ENCODE measurements around the gene SH3GL1. TPM values are rescaled to one million over a fixed set of nuclear protein-coding genes. Genes with fewer than 3 reads are reported as not detected.

Gene SH3GL1
- total and polyA plus RNA-seq, 10 donors = 26.1 to 77.4 (median 42.1) TPM

GRCh38 chr19:4405977-4406376, 5.6 kb upstream of the SH3GL1 start:
- intact Hi-C loops (cut with DNase I; ENCODE audit: low total_unique reads) = no loop called here

GRCh38 chr19:4403005-4403761, 2.8 kb upstream of the SH3GL1 start:
- TF ChIP-seq POLR2A (IDR thresholded peaks at IDR 0.05) = no peak
- no peak for TF ChIP-seq CTCF (IDR thresholded peaks at IDR 0.05 in 8 of 11, conservative IDR thresholded peaks at IDR 0.05 in 3 of 11)
- TF ChIP-seq POLR2AphosphoS5 (IDR thresholded peaks at IDR 0.05) = no peak
- Histone ChIP-seq H3K36me3 (peaks cover 0 to 8% (median 0%) of the 10 kb centered on the region in 6 donors), H3K27ac (peak overlapping the region in 7 of 8 donors; percentile 87 to 99 (median 93)), H3K9me3 (no peaks in the 10 kb centered on the region), H3K4me3 (peak overlapping the region; percentile 72 to 95 (median 84)), H3K4me1 (peaks cover 14 to 57% (median 42%) of the 10 kb centered on the region in 6 donors), H3K27me3 (replicated peaks in 1 of 7) (no peaks in the 10 kb centered on the region)
- WGBS, 5 donors = 7 to 20% (median 11%) methylated on average over 24 to 32 of the region's 32 CpGs
- no peak for DNase-seq
- intact Hi-C loops (cut with DNase I; ENCODE audit: low total_unique reads) = no loop called here

More at GRCh38 chr19:4405977-4406376, 5.6 kb upstream of the SH3GL1 start:
- Histone ChIP-seq H3K4me1 (peaks cover 10 to 34% (median 22%) of the 10 kb centered on the region in 6 donors), H3K4me3 (no peak overlapping the region), H3K27ac (no peak overlapping the region), H3K9me3 (no peaks in the 10 kb centered on the region), H3K27me3 (replicated peaks in 1 of 7) (no peaks in the 10 kb centered on the region), H3K36me3 (peaks cover 0 to 28% (median 0%) of the 10 kb centered on the region in 6 donors)
- WGBS, 5 donors = 76 to 94% (median 87%) methylated on average over 8 of the region's 8 CpGs
- TF ChIP-seq CTCF (IDR thresholded peaks at IDR 0.05 in 8 of 11, conservative IDR thresholded peaks at IDR 0.05 in 3 of 11) (no peak), POLR2A (IDR thresholded peaks at IDR 0.05) (no peak), POLR2AphosphoS5 (IDR thresholded peaks at IDR 0.05) (no peak)
- no peak for DNase-seq

- peak within 1 kb of the TSS; percentile 72 to 95 (median 84) for H3K4me3 ChIP-seq
- TF ChIP-seq POLR2A (IDR thresholded peaks at IDR 0.05) (no peak), POLR2AphosphoS5 (IDR thresholded peaks at IDR 0.05) (peak; percentile 81 to 86 (median 85)), CTCF (IDR thresholded peaks at IDR 0.05 in 8 of 11, conservative IDR thresholded peaks at IDR 0.05 in 3 of 11) (peak in 6 of 11 experiments; percentile 13 to 65 (median 44))
- peaks cover 0 to 16% (median 0%) of the 10 kb centered on the region in 6 donors for H3K36me3 ChIP-seq
- DNase-seq = peak; percentile 99
- 0 to 1% (median 1%) methylated on average over 13 to 84 of the region's 84 CpGs for WGBS, 5 donors
- H3K4me1 ChIP-seq = peaks cover 16 to 65% (median 50%) of the 10 kb centered on the region in 6 donors
- intact Hi-C loops (cut with DNase I; ENCODE audit: low total_unique reads) = no loop called here
- H3K27me3 ChIP-seq (replicated peaks in 1 of 7) = no peaks in the 10 kb centered on the region
- peak within 1 kb of the TSS; percentile 64 to 99 (median 92) for H3K27ac ChIP-seq
- no peaks in the 10 kb centered on the region for H3K9me3 ChIP-seq
Measured at GRCh38 chr19:4402171-4403004, 2.0 kb upstream of the SH3GL1 start, which contains the start of gene CHAF1A. Gene CHAF1A (plus strand): TSS chr19:4402640. CDS start chr19:4402763, 123 bp downstream.

Data from spleen (tissue), 11 donors.